Body of pancreas (tissue), 4 donors: Measurements from ENCODE around the gene FCGR2B.

Experiments
- POLR2A ChIP-seq, 3 donors: fragments of 450-650 bp; IDR thresholded peaks; one replicate each; pipeline ENCODE4 v1.6.1; 2016; ENCODE audit warnings: antibody characterized with exemption in 3 of 3, mild to moderate bottlenecking in 2 of 3
- TF ChIP-seq, protein P1 (sequence below), 7 experiments: fragments of 450-650 bp in 4 of 7; fragments of 200-600 bp in 3 of 7; sonication (generic) in 3 of 7; IDR thresholded peaks; one replicate each; pipeline ENCODE4 v1.5.1; 2016 to 2019; ENCODE audit warnings: antibody characterized with exemption in 7 of 7

DNA sequence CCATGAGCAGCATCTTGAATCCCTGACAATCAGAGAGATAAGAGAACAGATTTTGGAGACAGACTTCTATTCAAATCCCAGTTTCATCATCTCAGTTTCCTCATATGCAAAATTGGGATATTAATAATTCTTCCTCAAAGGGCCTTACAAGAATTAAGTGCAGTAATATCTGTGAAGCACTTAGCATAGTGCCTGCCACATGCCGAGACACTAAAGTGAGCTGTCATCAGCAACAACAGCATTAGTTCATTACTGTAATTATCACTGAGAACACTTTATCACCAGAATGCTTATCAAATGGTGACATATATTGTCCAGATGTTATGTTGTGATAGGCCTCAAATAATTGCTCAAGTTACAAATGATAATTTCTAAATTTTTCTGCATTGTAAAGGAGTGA, 57.5 kb downstream of the FCGR2B start:
- TF ChIP-seq, protein P1, sequence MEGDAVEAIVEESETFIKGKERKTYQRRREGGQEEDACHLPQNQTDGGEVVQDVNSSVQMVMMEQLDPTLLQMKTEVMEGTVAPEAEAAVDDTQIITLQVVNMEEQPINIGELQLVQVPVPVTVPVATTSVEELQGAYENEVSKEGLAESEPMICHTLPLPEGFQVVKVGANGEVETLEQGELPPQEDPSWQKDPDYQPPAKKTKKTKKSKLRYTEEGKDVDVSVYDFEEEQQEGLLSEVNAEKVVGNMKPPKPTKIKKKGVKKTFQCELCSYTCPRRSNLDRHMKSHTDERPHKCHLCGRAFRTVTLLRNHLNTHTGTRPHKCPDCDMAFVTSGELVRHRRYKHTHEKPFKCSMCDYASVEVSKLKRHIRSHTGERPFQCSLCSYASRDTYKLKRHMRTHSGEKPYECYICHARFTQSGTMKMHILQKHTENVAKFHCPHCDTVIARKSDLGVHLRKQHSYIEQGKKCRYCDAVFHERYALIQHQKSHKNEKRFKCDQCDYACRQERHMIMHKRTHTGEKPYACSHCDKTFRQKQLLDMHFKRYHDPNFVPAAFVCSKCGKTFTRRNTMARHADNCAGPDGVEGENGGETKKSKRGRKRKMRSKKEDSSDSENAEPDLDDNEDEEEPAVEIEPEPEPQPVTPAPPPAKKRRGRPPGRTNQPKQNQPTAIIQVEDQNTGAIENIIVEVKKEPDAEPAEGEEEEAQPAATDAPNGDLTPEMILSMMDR (IDR thresholded peaks at IDR 0.05): no peak
- no peak for TF ChIP-seq POLR2A (IDR thresholded peaks at IDR 0.05)
